Keratinocyte (primary cell): Measurements from ENCODE around the gene SLC9A3. TPM values are rescaled to one million over a fixed set of nuclear protein-coding genes. Genes with fewer than 3 reads are reported as not detected.

ENCODE experiments used
- DNase-seq: peaks from one replicate; pipeline ENCODE4 v3.0.0-alpha.2; 2011; ENCODE audit warnings: low read depth, missing footprints, low spot score
- FAIRE-seq: peaks from 2 replicates; lab custom pipeline; 2011; peaks lifted over from hg19 to GRCh38; lab: Jason Lieb, UNC
- H2AFZ ChIP-seq: 2 replicates; pipeline ENCODE4 v1.6.0; 2012; ENCODE audit warnings: low read length, control low read depth, inconsistent platforms; ENCODE audit not compliant: control insufficient read depth
- H3K27ac ChIP-seq: 2 replicates; pipeline ENCODE4 v1.5.1; 2011; ENCODE audit warnings: low read length; ENCODE audit not compliant: control insufficient read depth, insufficient read depth
- H3K27me3 ChIP-seq: 3 replicates; pipeline ENCODE4 v1.6.0; 2011; ENCODE audit warnings: low read length; ENCODE audit not compliant: control insufficient read depth, insufficient read depth; ENCODE audit errors: extremely low read depth
- H3K36me3 ChIP-seq, 2 experiments: 2 replicates in 1 of 2; 3 replicates in 1 of 2; pipeline ENCODE4 v1.5.1; 2011; ENCODE audit warnings: low read length in 2 of 2, mild to moderate bottlenecking in 1 of 2; ENCODE audit not compliant: control insufficient read depth in 2 of 2, insufficient read depth in 2 of 2; ENCODE audit errors: extremely low read depth in 1 of 2
- H3K4me1 ChIP-seq: 3 replicates; pipeline ENCODE4 v1.5.1; 2011; ENCODE audit warnings: low read length; ENCODE audit not compliant: control insufficient read depth, insufficient read depth; ENCODE audit errors: extremely low read depth
- H3K4me2 ChIP-seq: 3 replicates; pipeline ENCODE4 v1.6.0; 2011; ENCODE audit warnings: low read depth, low read length; ENCODE audit not compliant: control insufficient read depth, insufficient read depth; ENCODE audit errors: extremely low read depth
- H3K4me3 ChIP-seq, 3 experiments: fragments of 200-600 bp in 1 of 3; sonication (generic) in 1 of 3; 2 replicates in 2 of 3; 3 replicates in 1 of 3; pipeline ENCODE4 v1.5.1; 2011 to 2016; ENCODE audit warnings: low read length in 3 of 3, mild to moderate bottlenecking in 3 of 3, control low read depth in 2 of 3, inconsistent platforms in 1 of 3, low read depth in 1 of 3, mixed read lengths in 1 of 3, mixed run types in 1 of 3, moderate library complexity in 1 of 3; ENCODE audit not compliant: control insufficient read depth in 2 of 3, insufficient read depth in 2 of 3; ENCODE audit errors: extremely low read depth in 1 of 3
- H3K79me2 ChIP-seq: 2 replicates; pipeline ENCODE4 v1.6.0; 2012; ENCODE audit warnings: low read length; ENCODE audit not compliant: control insufficient read depth, insufficient read depth
- H3K9ac ChIP-seq: 3 replicates; pipeline ENCODE4 v1.6.0; 2011; ENCODE audit warnings: low read length; ENCODE audit not compliant: control insufficient read depth, insufficient read depth; ENCODE audit errors: extremely low read depth
- H3K9me1 ChIP-seq: 3 replicates; pipeline ENCODE4 v1.6.0; 2011; ENCODE audit warnings: low read length; ENCODE audit not compliant: control insufficient read depth, insufficient read depth; ENCODE audit errors: extremely low read depth
- H3K9me3 ChIP-seq: 2 replicates; pipeline ENCODE4 v1.5.1; 2012; ENCODE audit warnings: low read depth, low read length; ENCODE audit not compliant: control insufficient read depth
- H4K20me1 ChIP-seq: 3 replicates; pipeline ENCODE4 v1.6.0; 2011; ENCODE audit warnings: low read length; ENCODE audit not compliant: control insufficient read depth, insufficient read depth; ENCODE audit errors: extremely low read depth
- EZH2 ChIP-seq: IDR thresholded peaks from one replicate; pipeline ENCODE4 v1.6.1; 2012; ENCODE audit warnings: inconsistent platforms, mild to moderate bottlenecking, low read length, moderate library complexity
- dilution Hi-C: fragments of 300-500 bp; cut with MboI; formaldehyde crosslinking; loops from one replicate; pipeline ENCODE4 v1.7.0; 2020; ENCODE audit warnings: low sequenced_read_pairs; ENCODE audit not compliant: extremely low pct_ligation_motif_present
- polyA plus RNA-seq, 5 experiments: library from polyadenylated mRNA; depleted of rRNA in 3 of 5; stranded (reverse) in 3 of 5; stranded (forward) in 1 of 5; unstranded in 1 of 5; fragments of >200 nt; gene quantifications; 1 replicate in 1 of 5; 2 replicates in 3 of 5; 3 replicates in 1 of 5; pipeline versions ENCODE4 v1.2.1 to v1.2.3, GENCODE V29; 2011 to 2012; ENCODE audit warnings: missing spikeins in 2 of 5, low read depth in 1 of 5, low replicate concordance in 1 of 5
- TF ChIP-seq, protein P1 (sequence below), 3 experiments: IDR thresholded peaks in 1 of 3; conservative IDR thresholded peaks in 1 of 3; optimal IDR thresholded peaks in 1 of 3; 2 replicates in 2 of 3; 3 replicates in 1 of 3; pipeline versions ENCODE3 to v1.5.1; 2011; ENCODE audit warnings: low read length in 3 of 3, mild to moderate bottlenecking in 3 of 3, moderate library complexity in 2 of 3, control low read depth in 1 of 3, inconsistent platforms in 1 of 3; ENCODE audit not compliant: insufficient read depth in 2 of 3; ENCODE audit errors: extremely low read depth in 1 of 3

The SLC9A3 gene
- polyA plus RNA-seq, 1 donor (not counting 4 experiments of a cell fraction or from before 2014, with no cell fraction given): 0.55 TPM

GRCh38 chr5:476102-476813 is 48.0 kb downstream of the SLC9A3 start:
- FAIRE-seq (no peak), DNase-seq (no peak)
- Histone ChIP-seq H4K20me1 (no peaks in the 10 kb centered on the region), H3K9me1 (no peaks in the 10 kb centered on the region), H3K9me3 (no peaks in the 10 kb centered on the region), H2AFZ (no peak overlapping the region), H3K79me2 (peaks cover 11% of the 10 kb centered on the region), H3K9ac (no peak overlapping the region), H3K4me2 (peak overlapping the region; percentile 10), H3K27me3 (peaks cover 28% of the 10 kb centered on the region), H3K27ac (no peak overlapping the region), H3K4me1 (peaks cover 20% of the 10 kb centered on the region), H3K4me3 (no peak overlapping the region), H3K36me3 (no peaks in the 10 kb centered on the region)
- TF ChIP-seq, protein P1, sequence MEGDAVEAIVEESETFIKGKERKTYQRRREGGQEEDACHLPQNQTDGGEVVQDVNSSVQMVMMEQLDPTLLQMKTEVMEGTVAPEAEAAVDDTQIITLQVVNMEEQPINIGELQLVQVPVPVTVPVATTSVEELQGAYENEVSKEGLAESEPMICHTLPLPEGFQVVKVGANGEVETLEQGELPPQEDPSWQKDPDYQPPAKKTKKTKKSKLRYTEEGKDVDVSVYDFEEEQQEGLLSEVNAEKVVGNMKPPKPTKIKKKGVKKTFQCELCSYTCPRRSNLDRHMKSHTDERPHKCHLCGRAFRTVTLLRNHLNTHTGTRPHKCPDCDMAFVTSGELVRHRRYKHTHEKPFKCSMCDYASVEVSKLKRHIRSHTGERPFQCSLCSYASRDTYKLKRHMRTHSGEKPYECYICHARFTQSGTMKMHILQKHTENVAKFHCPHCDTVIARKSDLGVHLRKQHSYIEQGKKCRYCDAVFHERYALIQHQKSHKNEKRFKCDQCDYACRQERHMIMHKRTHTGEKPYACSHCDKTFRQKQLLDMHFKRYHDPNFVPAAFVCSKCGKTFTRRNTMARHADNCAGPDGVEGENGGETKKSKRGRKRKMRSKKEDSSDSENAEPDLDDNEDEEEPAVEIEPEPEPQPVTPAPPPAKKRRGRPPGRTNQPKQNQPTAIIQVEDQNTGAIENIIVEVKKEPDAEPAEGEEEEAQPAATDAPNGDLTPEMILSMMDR (optimal IDR thresholded peaks at IDR 0.05 in 1 of 3, IDR thresholded peaks at IDR 0.05 in 1 of 3, conservative IDR thresholded peaks at IDR 0.05 in 1 of 3; ENCODE audit: extremely low read depth in 1 of 3, insufficient read depth in 2 of 3, low read length in 3 of 3): no peak
- TF ChIP-seq EZH2: no peak
- dilution Hi-C loops: no loop called here

DNA sequence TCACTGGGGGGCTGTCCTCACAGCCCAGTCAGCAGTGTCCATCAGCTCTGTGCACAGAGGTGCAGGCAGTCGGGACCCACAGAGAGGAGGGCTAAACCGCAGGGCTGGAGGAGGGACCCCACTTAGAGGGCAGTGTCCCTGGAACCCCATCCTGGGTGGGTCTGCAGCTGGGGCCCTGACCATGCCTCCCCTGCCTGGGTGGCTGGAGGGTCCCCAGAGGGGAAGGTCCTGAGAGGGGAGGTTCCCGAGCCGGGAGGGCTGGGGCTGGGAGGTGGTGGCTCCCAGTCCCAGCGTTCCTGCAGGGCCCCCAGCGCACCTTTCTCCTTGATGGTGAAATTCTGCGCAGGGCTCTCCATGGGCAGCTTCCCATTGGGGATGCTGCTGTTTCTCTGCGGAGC is 48.5 kb downstream of the SLC9A3 start:
- H3K27ac ChIP-seq: no peak overlapping the region
- dilution Hi-C loops: no loop called here
- no peaks in the 10 kb centered on the region for H3K9me3 ChIP-seq
- no peak for TF ChIP-seq EZH2
- TF ChIP-seq, protein P1 (optimal IDR thresholded peaks at IDR 0.05 in 1 of 3, IDR thresholded peaks at IDR 0.05 in 1 of 3, conservative IDR thresholded peaks at IDR 0.05 in 1 of 3; ENCODE audit: extremely low read depth in 1 of 3, insufficient read depth in 2 of 3, low read length in 3 of 3): no peak
- H3K36me3 ChIP-seq: no peaks in the 10 kb centered on the region
- no peaks in the 10 kb centered on the region for H3K9me1 ChIP-seq
- peak overlapping the region; percentile 10 for H3K4me2 ChIP-seq
- H2AFZ ChIP-seq: no peak overlapping the region
- no peak overlapping the region for H3K9ac ChIP-seq
- H3K79me2 ChIP-seq: peaks cover 16% of the 10 kb centered on the region
- no peak overlapping the region for H3K4me3 ChIP-seq
- H4K20me1 ChIP-seq: no peaks in the 10 kb centered on the region
- DNase-seq (no peak), FAIRE-seq (no peak)
- peaks cover 28% of the 10 kb centered on the region for H3K27me3 ChIP-seq
- peaks cover 20% of the 10 kb centered on the region for H3K4me1 ChIP-seq
